ENCODE data around the gene SLC25A21.

The SLC25A21 gene

DNA sequence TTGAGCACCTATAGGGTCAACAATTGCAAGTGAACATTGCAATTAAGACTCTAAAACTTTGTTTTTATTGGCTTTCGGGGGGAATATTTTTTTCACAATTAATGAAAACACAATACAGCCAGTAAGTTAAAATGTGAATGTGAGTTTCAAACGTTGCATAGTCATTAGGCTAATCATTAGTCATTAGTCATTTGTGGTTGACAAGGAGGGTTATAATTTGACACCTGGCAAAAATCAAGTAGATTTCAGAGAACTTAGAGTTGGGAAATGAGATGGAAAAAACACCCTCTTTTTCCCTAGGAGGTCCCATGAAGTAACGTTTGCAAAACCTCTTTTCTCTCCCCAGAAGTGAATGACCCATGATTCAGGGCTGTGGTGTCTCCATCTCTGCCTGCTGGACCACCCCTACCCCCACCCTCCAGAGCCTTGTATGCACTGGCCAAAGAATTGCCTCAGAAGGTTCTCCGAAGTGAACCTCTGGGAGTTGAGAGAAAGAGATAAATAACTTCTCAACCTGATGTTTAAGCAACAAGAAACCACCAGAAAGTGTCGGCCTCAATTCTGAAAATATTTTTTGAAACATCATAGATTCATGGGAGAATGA lies 314.5 kb downstream of the SLC25A21 start:
- no peak for DNase-seq

DNA sequence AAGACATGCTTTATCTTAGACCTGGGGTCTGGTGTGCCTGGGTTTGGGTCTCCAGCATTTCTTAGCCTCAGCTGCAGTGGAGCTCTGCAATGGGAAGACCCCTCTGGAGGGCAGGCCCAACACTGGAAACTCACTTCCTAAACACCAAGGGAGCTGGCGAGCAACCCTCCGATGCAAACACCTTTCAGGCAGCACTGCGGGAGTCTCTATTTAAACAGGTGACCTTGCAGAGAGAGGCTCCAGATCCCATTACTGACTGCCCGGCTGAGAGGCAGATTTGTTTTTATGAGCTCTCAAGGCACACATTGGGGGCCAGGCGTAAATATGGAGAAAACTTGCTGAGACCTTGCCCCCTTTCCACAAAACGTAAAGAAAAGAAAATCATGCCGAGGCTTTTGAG lies 315.3 kb downstream of the SLC25A21 start:
- DNase-seq, result peak; percentile 34

DNA sequence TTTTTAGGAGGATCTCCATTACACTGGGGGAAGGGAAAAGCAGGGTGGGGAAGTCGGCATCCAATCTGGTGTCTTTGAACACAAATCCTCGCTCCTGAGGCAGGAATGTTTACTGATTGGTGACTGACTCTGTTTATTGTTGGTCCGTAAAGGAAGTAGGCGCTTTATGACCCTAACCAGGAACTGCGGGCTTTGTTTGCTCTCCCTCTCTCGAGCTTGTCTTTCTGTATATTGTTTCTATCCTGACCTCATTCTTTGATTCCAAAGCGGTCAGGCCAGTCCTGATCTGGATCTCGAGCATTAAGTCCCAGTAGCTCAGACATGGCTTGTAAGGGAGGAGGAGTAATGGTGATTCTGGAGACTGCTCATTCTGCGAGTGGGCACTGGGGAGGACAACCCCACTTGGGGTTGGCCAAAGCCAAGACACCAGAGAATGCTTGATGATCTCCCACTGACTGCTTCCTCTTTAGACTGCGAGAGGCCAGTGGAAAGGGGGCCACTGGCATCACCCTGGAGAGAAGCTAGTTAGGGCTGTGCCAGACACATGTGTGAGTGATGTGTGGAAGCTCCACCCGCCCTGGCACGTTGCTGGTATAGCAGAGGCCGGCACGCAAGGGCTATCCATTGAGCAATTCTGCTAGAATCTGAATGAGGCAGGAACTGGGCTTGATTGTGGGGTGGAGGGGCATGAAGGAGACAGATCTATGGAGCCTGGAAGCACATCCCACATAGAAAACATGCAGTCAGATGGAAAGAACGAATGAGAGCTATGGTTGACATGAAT lies 316.1 kb downstream of the SLC25A21 start:
- no peak for DNase-seq

DNA sequence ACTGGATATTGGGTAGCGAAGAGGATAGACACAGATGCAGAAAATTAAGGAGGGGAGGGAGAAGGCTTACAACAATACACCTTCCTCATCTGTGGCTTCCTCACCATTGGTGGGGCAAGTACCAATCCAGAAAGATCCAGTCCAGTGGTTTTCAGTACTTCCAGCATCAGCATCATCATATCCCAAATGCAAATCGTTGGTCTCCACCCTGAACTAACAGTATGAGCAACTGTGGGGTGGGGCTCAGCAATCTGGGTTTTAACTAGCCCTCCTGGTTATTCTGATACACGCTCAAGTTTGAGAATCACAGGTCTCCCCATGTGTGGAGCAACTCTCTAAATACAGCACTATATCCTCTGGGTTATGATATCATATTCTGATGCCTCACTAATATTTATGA lies 317.0 kb downstream of the SLC25A21 start:
- no peak for DNase-seq

DNA sequence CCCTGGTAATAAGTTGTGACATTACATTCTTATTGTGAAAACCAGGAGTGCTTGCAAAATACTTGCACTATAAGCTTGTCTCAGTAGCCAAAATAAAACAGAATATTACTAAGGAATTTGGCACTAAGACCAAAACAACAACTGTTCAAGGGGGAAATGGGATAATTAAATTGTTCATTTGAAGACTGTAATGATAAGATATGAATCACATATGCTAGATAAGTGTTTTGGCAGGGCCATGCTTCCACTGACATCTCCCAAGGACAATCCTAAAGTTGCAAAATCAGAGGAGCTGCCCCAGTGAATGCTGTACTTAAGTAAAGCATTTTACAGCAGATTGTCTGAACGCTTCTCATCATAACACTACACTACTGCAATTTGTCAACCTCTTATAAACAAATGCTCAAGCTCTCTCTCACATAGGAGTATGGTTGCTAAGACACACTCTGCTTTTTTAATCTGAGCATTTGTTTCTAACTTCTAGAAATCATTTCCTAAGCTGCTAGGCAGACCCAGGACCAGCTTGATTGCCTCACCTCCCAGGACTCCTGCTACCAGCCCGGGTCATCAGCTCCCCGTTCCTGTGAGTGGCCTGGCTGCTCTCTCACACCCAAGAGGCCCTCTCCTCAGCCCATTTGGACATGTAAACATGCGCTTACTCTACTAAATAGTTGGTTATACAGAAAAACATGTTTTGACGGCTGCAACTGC lies 319.3 kb downstream of the SLC25A21 start:
- no peak for DNase-seq

DNA sequence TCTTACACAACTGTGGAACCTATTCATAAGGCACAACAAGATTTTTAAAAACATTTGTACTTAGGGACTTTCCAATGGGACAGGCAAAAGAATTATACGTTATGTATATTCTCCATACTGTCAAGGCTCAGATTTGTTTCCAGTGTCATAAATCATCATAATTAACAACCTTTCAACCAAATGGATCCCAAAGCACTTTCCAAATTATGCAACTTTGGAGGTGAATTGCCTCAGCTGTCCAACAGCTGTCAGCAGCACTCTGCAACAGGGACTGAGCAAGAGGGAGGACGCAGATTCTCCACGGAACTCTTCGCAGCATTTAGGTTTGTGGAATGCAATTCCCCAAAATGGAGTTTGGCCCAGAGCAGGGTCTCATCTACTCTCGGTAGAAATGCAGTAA lies 324.2 kb downstream of the SLC25A21 start:
- DNase-seq, result no peak

DNA sequence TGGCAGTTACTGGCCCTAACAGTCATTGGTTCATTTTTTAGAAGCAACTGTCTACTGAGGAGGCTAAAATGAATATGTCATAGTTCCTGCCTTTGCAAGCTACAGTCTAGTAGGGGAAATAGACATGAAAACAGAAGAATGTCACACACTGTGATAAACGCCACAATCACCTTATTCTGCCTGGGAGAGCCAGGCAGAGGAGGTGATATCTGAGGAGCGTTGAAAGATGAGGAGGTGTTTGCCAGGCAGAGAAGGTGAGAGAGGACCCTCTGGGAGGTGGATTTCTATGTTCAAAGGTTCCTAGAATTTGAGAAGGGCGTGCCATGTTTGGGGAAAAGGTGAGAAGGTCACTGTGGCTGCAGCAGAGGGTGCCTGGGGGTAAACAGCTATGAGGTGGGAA lies 325.0 kb downstream of the SLC25A21 start:
- DNase-seq, result no peak

DNA sequence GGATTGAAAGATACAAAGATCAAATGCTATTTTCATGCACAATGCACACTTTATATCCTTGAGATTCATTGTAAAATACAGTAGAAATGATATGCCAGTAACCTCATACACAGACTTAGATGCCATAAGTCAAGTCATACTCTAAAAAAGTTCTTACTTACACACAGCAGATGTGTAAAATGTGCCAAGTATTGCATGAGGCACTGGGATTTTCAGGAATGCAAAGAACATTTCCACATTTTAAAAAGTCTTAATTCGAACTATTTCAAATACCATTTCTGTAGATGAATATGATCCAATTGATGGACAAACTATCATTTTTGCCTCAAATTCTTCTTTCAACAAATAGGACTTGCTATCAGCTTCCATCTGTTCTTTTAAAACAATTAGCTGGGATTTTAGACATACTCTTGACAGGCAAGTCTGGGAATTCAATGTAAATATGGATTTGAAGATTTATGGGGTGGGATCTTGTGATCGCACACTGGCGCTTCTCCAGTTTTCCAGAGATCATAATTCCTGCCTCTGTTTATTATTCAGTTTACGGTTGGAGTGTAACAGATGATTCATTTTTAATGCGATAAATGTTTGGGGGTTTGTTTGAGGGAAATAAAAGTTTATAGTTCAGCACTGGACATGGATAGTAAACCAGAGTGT lies 326.9 kb downstream of the SLC25A21 start:
- DNase-seq, result no peak

DNA sequence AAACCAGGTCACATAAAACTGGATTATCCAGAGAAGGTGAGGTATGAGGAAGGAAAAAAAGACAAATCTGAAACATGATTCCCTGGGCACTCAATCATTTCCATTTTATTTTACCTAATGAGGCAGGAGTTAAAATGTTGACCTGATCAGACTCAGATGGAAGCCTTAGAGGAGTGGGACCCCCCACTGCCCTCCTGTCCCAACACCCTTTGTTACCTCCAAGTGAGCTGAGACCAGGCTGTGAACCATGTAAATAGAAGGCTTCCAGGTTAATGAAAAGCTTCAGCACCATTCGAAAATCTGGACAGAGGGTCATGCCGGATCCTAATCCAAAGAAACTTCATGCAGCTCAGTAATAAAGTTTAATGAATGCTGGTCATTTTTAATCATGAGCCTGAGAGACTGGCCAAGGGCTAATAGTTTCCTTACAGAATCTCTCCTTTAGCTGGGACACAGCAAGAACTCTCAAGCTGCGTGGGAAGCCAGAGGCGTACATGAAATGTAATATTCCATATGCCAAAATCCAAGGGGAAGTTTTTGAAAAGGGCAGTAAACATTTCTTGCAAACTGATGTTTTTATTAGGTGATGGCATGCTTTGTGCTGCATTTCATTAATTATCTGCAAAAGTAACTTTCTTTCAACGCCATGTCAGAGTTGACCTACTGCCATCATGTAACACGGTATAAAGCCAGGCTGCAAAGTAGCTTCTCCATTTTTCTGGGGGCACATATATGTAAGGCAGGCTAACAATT lies 327.8 kb downstream of the SLC25A21 start:
- no peak for DNase-seq

DNA sequence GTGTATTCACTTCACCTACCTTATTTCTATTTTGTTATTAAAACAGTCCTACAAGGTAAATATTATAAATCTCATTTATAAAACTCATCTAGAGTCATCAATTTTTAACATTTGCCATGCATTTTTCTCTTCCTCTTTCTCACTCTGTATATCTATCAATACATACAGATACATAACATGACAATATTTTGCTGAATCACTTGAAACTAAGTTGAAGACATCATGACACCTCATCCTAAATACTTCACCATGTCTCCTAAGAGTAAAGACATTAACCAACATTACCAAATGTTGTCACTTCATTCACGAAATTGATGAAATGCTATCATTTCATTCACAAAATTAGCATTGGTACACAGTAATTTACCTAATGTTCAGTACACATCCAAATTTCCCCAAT lies 329.0 kb downstream of the SLC25A21 start:
- no peak for DNase-seq

DNA sequence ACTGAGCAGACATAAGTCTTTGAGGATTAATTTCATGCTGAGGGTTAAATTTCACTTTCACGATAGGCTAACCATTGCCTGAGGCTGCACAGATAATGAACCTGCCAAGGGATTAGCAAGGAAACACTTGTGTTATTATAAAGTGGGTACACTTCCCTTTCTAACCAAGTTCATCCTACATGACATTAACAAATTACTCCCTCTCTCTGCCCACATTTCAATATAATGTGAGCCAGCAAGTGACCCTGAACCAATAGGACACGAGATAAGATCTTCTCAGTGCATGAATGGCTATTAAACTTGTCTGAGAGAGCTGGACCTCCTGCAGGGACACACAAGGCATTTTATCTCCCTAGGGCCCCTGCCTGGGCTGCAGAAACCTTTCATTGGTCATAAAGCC lies 337.3 kb downstream of the SLC25A21 start:
- no peak for DNase-seq

DNA sequence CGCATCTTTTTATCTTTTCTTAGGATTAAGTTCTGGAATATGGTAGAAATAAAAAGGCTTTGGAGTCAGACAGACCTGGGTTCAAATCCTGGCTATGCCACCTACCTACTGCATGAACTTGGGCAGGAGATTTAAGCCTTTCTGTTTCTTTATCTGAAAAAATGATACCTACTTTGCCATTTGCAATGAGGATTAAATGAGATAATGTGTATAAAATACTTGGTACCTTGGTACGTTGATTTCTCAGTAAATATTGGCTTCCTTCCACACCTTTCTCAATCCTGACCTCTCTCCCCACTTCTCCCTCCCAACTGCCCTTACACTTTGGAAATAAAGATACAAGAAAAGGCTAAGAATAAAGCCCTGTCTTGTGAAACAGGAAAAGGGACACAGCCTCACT lies 338.1 kb downstream of the SLC25A21 start:
- no peak for DNase-seq

DNA sequence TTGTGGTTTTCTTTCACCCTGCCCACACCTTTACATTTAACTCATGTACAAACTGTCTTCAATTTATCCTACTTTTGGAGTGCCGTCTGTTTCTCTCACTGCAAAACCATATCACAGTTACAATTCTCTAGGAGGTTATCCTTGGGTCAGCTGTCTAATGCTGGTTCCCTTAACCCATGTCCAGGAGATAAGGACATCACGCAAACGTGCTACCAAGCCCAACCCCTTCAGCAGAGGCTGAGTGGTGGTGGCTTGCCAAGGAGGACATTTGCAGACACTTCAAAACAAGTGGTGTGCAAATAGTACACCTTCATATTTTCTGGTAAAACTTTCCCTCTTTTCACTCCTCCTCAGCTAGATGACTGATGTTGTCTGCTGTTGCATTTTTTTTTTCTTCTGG lies 342.9 kb downstream of the SLC25A21 start:
- DNase-seq, result no peak

DNA sequence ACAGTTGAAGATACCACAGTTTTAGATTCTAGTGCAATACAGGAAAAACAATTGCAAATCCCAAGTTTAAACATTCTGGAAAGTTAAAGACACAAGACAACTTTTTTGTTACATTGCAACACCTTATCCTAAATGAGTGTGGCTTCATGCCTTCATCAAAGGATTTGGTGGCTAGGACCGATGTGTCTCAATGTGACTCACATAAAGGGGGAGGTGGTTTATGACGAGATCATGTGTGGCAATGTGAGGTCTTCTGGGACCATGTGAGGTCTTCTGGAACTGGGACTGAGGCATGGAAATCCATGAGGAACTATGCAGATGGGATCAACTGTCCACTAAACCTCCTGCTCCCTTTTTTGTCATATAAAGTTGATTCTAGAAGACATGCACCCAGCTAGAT lies 344.5 kb downstream of the SLC25A21 start:
- no peak for DNase-seq

DNA sequence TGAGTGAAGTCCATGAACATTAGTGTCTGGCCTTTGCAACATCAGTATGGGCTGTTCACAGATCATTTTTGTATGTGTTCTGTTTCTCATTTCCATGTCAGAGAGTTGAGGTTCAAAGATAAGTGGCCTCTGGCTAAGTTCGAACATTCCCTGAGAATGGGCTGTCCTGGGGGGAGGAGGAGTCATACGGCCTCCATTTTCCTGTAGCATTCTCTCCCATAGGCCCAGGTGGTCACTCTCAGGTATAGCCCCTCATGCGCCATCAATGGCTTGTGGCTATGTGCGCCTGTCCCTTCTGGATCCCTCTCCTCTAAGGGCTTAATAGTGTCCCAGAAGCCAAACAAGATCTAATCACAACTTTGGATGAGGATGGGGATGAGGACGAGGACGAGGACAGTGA lies 345.8 kb downstream of the SLC25A21 start:
- DNase-seq, result no peak

DNA sequence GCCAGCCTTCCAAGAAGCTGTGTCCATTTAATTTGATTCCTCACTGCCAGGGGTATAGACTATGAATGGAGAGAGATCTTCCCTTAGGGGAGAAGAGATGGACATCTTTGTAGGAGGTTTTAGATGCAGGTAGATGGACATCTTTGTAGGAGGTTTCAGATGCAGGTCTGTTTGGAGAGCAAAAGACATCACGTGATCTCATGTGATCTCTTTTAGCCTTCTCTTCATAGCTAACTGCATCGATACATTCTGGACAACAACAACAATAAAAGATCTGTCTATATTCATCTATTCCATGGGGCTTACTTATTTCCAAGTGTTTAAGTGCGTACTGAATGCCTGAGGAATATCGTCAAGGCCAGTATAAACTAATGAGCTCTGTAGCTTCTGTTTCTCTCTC lies 347.6 kb downstream of the SLC25A21 start:
- DNase-seq, result no peak

DNA sequence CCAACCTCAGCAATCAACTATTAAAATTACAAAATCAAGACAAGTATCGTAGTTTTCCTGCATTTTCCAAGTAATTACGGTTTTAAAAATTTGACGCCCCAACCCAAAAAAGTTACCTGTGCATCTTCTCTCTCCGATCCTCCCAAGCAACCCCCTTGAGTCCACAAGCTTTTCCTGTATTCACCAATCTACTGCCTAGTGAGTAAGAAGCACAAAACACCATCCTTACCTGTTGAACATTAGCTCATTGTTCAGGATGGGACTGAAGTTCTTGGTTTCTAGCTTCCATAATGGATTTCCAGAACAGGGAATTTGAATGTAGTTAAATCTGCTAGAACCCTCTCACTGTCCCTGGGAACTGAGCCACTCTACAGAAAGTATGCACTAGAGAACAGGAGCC lies 348.8 kb downstream of the SLC25A21 start:
- no peak for DNase-seq

DNA sequence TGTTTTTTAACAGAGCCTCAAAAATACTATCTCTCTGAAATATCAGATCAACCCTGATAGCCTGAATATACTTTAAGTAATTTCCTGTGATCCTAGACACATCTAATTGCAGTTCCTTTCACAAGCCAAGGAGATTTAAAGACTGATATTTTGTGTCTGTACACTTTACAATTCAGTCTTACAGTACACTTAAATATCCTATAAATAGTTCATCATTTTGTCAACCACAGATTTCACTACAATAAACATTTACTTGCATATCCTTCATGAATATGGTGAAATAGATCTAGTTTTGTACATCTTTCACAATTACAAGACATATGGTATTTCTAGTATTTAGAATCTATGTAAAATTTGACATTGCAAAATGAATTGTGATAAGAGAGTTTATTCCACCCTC lies 349.7 kb downstream of the SLC25A21 start:
- DNase-seq, result no peak

DNA sequence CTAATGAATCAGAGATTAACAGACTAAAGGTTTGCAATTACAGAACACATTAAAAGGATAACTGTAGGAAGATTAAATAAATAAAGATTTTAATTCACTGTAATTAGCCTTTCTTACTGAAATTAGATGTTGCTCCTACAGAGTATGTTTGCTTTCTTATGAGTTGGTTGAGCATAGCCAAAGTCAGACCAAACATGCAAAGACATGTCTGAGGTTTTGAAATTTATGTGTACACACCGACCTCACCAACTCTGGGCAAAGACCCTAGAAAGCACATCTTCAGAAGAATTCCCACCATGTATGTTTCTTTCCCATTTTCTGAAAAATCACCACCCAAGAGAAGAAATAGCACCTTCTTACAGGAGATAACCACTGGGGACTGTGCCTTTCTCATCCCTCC lies 351.5 kb downstream of the SLC25A21 start:
- no peak for DNase-seq

DNA sequence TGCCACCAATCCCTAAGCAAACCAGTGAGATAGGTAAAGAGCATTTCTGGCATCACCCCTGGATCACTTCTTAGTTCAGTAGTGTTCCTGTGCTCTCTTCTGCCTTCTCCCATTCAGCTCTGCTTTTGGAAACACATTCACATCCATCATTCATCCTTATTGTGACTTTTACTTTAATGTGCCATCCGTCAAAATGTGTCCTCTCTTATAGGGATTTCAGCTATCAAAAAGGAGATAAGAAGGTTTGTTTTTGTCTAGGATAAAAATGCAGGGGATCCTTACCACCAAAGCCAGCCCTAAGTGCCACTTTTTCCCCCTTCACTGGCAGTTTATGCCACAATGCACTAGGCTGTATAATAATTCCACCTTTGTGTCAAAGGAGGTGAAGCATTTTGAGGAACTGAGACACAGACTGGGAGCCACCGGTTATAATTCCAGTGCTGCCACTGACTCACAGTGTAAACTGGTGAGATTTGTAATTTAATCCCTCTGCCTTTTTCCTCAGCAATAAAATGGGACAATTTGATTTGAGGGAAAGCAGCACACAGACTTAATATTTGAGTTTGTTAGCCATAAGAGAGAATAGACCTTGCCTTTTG lies 352.2 kb downstream of the SLC25A21 start:
- DNase-seq, result no peak

DNA sequence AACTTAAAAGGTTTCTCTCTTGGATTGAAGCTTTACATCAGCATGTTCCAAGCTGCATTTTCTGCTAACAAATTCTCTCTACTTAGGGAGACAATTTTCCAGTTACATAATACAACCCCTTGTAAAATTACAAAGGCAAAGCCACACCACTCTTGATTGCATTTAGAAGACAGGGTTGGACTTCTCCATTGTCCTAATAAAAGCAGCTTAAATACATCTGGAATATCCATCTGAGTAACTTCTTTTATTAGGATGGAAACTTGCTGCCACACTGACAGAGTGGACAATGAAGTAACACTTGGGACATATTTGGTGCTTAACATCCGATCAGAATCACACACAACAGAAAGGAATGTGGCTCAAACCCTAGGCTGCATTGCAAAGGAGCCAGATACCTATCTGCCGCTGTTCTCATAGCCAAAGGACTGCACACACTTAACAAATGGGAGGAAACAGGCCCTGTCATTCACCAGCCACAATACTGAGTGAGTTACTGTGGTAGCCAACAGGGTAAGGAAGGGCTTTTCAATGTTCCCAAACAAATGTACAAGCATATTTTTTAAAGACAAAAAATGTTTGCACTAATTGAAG lies 353.5 kb downstream of the SLC25A21 start:
- no peak for DNase-seq

DNA sequence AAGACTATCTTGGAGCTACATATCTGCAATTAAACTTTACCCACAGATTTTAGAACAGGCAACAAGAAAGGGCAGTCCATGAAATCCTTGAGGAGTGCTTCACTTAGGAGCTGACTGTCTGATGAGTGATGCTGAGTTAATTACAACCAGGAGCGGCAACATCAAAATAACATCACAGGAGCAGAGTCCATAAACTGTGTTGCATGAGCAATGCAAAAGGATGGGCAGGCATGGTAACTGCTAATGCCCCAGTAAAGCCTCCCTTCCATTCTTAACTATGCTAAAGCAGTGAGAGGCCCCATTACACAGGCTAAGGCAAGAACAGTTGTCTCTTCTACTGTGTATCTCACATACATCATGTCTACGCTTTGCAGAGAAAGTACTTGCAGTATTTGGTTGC lies 354.2 kb downstream of the SLC25A21 start:
- DNase-seq, result no peak

All from NCI-H2227 treated with DMSO at 0.1 percent for 48 hours (cell line).